GM19324 (cell line): Measurements from ENCODE around the gene MSI2.

Experiments
- ATAC-seq: cut with Tn5 transposase; IDR thresholded peaks from one replicate; pipeline ENCODE4 v1.9.1; 2021; ENCODE audit warnings: mild to moderate bottlenecking, moderate library complexity; ENCODE audit not compliant: unreplicated experiment, low FRiP score

Gene MSI2

DNA sequence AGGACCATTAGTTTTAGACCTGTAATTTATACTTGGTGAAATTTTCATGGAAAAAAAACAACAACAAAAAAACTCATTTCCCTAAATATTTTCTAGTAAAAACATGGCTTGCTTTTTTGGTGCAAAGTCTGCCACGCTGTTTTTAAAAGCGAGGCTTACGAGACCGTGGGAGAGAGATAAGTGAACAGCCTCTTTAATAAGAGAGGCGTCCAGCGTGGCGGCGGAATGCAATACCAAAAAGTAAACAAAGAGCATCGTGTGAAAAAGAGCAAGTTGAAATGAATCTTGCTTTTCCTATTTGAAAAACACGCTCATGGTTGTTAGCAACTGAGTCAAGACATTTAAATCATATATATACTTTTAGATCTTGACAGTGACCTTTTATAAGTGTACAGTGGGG is 10.5 kb upstream of the MSI2 start:
- no peak for ATAC-seq

DNA sequence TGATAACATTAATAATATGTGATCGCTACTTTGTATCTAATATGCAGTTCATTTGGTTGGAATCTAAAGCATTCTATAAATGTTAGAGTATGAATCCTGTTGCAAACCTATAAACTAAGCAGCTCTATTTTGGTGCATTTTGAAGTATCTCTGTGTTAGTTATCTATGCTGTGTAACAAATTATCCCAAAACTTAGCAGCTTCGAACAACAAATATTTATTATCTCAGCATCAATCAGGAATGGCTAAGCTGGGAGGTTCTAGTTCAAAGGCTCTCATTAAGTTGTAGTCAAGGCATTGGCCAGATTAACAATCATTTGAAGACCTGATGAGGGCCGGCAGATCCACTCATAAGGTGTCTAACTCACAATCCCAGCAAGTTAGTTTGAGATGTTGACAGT is 10.1 kb upstream of the MSI2 start:
- ATAC-seq, result no peak

- ATAC-seq, result no peak
These were observed 9.1 kb upstream of the MSI2 start for GRCh38 chr17:57247261-57247660.

GRCh38 chr17:57247913-57248312 is 8.4 kb upstream of the MSI2 start:
- no peak for ATAC-seq

- no peak for ATAC-seq
These were observed 6.8 kb upstream of the MSI2 start for GRCh38 chr17:57249520-57249919.

- ATAC-seq, result no peak
These were observed 5.0 kb upstream of the MSI2 start for GRCh38 chr17:57251211-57251787.

DNA sequence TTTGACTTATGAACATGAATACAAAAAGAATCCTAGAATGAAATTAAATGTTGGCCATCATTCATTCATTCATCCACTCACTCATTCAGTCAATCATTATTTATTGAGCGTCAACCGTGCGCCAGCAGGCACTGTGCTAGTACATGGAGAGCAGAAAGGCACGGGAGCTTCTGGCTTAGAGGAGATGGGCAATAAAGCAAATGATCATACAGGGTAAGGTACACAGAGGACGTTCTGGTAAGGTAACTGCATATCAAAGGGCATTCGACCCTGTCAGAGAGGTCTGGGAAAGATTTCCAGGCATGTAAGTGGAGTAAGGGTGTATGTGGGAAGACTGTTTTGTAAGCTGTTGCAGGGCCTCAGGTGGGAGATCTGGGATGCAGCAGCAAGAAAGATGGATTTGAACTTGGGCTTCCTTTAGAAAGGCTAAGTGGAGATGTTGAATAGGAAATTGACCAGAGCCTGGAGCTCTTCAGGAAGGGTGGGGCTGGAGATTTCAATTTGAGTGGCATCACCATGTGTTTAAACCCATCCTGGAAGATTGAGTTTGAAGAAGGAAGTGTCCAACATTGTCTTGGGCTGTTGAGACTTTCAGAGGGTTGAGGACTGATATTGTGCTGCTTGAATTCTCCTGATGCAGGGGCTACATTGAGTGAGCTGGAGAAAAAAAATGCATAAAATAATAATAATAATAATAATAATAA is 2.8 kb upstream of the MSI2 start:
- no peak for ATAC-seq

DNA sequence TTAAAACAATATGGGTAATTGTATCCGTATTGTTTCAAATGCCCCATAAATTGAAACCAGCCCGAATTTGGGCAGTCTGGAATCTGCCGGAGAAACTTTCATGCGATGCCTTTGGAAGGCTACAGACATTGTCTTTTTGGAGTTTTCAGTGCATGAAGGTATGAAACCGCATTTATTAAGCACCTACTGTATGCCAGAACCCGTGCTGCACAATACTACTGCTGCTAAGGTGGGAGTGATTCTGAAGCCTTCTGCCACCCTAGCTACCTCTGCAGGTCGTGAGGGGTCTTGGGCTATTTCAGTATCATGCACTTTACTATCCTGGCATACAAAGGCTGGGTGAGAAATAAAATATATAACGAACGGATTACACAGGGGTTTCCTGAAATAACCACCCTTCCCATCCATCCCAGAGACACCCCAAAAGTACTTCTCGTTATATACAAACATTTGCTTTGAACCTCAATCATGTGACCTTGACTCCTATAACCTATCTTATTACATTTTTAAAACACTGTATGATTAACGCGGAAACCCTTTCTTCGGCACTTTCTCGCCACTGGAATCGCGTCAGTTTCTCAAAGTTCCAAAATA is 1.0 kb upstream of the MSI2 start:
- no peak for ATAC-seq

GRCh38 chr17:57256708-57257112 is 387 bp downstream of the MSI2 start:
- ATAC-seq, result peak; percentile 19

GRCh38 chr17:57257195-57257894 is 1.0 kb downstream of the MSI2 start:
- ATAC-seq, result no peak

DNA sequence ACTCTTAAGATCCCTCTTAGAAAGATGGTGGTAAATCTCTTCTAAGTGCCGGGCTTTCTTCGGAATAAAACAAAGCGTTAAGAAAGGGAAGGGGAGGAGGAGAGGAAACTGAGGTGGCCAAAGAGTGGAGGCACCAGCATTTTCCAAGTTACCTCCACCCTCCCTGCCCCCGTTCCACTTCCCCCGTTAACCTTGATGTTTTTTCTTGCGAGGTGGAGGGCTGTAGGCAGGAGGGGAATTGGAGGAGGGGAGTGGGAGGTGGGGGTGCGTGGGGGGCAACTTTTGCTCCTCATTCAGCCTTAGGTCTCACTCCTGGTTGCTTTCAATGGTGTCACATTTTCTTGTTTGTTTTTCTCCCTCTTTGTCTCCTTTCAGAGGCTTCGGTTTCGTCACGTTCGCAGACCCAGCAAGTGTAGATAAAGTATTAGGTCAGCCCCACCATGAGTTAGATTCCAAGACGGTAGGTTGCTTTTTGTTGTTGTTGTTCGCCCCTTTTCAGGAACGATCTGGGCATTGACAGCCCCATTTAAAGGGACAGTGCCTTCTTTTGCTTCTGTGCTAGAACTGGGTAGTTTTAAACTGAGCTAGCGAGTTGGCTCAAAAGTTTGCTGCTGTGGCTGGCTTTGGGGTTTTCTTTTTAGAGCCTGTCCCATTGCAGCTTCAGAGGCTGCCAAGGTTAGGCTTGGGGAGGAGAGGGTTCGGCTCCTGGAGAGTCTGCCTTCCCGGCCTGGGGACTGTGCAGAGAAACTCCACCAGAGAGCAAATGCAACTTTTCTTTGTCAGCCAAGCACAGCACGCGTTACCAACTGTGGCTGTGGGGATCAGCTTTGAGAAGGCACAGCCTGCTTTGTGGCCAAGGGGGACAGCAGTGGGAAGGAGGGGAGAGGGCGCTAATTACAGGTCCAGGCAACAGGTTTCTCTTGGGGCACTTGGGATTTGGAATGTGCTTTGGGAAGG is 1.9 kb downstream of the MSI2 start:
- no peak for ATAC-seq

DNA sequence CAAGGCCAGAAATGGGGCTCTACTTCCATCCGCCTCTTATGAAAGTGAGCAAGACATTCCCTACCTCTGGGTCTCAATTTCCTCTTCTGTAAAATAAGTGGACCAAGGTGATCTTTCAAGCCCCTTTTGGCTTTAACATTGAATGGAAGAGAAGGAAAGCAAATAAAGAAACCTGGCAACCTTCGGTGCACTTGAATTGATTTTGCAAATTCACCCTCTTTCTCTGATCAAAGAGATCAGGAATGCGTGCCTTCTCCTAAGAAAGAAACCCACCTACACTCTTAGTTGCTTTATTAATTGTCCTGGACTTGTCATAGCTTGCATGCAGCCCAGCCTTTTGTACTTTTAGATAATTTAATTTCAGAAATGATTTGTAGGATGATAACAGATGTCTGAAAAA is 3.0 kb downstream of the MSI2 start:
- no peak for ATAC-seq

DNA sequence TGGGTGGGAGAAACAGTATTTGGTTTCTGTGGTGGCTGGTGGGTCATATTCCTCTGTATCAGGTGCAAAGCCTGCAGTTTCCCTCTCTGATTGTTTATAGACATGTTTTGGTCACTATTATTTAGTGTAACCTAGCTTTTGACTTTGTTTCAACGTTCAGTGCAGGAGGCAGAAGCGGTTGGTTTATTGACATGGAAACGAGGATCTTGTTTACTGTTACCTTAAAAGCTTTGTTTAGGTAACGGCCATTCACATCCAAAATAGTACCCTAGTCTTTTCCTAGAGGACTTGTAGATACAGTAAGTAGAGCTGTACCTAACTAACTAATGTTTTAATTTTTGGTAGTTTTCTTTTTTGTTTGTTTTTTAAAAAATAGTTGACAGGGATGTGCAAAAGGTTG is 3.5 kb downstream of the MSI2 start:
- no peak for ATAC-seq

DNA sequence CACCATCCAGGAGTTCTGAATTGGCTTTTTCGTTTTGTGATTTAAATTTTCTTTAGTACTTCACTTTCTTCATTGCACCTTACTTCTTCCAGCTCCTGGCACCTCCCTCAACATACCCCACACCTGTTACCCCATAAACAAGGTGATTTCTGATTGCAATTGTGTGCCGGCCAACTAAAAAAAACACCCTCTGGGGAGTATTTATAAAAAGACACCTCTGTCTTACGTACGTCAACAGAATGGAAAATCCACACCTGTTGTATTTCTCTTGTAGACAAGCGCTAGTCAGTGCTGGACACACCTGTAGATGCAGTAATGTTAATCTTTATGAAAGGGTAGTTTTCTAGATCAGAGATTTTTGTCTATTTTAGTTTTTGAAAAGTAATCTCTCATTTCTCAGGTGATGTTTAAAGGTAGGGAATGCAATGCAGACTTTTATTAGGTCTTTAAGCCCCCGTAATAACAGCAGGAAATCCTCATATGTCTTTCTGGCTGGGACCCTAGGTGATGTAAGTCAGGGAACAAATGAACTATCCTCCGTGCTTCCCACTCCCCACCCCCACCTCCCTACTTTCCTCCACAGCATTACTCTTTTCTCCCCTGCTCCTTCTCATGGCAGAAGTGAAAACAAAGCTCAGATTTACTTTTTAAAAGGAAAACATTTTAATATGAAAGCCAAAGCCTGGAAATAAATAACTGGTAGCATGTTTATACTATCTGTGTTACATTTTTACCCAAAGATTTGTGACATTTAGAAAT is 4.2 kb downstream of the MSI2 start:
- ATAC-seq, result no peak

DNA sequence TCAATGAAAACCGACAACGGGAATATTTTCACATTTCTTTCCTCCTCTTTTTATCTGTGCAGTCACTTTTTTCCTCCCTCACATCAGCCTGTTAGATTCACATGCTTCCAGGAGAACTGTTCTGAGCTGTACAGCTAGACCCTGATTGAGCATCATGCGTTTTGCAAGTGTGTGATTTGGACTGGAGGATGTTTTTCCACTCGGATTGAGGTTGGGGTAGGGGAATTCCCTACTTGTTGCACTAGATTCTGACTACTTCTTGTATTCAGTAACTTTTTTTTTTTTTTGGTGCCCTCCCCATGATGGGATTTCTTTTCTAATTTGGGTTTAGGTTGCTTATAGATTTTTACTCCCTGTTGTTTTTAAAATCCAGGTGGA is 4.8 kb downstream of the MSI2 start:
- ATAC-seq, result no peak

DNA sequence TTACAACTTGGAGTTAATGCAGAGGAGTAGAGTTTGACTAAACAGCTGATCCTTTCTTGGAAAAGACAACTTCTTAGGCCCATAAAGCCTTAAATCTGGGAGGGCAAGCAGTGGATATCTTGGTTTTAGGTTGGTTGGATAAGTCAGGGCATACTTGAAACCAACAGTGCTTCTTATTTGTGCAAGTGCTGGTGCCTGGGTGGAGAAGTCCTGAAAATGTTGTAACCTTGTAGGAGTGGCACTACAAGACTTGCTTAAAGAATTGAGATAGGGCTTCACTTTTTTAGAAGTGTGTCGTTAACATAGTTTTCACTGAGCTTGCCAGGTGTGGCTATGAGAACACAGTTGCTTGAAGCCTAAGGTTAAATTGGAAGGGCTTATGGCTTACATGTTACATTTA is 6.2 kb downstream of the MSI2 start:
- ATAC-seq, result no peak

- ATAC-seq, result no peak
These were observed 7.9 kb downstream of the MSI2 start for GRCh38 chr17:57264250-57264649.

- ATAC-seq, result no peak
These were observed 8.5 kb downstream of the MSI2 start for GRCh38 chr17:57264776-57265175.

DNA sequence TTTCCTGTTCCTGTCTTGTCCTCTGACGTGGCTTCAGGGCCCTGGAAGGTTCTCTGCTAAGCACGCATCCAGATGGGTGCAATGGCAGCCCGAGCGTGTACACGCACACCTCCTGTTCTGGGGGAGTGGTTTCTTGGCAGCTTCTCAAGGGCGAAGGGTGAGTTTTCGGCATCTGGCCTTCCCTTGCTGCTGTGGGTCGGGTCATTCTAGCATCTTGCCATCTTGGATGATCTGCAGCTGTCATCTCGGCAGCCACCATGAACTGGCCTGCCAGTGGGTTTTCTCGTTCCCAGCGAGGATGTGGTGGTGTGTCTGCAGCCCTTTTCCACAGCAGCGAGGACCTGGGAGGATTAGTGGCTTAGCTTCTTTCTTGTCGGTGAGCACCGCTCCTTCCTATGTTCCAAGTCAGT is 10.6 kb downstream of the MSI2 start:
- no peak for ATAC-seq

- ATAC-seq, result no peak
These were observed 11.9 kb downstream of the MSI2 start for GRCh38 chr17:57268181-57268580.
